C4-2B (cell line): ENCODE data around the gene PALLD.

ENCODE experiments used
- H3K27ac ChIP-seq: fragments of 450-650 bp; 2 replicates; pipeline ENCODE4 v1.5.1; 2017
- ZFX ChIP-seq: fragments of 450-650 bp; IDR thresholded peaks from 2 replicates; pipeline ENCODE4 v1.6.1; 2017
- TF ChIP-seq, protein P1 (sequence below): fragments of 450-650 bp; conservative IDR thresholded peaks from 2 replicates; pipeline ENCODE4 v1.5.1; 2017; ENCODE audit warnings: mild to moderate bottlenecking

The PALLD gene

DNA sequence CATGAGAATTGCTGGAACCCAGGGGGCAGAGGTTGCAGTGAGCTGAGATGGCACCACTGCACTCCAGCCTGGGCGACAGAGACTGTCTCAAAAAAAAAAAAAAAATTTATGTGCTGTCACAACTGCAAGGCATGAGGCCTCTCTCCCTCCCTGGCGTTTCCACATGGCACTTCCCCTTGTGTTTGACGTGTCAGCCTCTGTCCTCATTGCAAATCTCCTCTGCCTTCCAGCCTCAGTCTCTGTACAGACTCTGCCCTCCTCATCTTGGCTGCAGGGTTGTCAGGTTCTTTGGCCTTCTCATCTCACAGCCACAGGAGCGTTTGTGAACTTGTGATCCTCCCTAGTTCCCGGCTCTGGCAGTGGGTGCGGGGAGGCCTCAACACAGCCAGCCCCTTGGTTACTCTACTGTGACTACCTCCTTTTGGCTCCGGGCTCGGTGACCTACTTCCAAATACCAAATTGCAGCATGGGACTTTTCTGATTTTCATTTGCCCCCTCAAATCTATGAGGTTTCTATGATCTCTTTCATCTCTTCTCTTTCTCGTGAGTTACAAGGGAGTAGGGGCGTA, 263.2 kb downstream of the PALLD start:
- no peak for TF ChIP-seq ZFX
- TF ChIP-seq, protein P1, sequence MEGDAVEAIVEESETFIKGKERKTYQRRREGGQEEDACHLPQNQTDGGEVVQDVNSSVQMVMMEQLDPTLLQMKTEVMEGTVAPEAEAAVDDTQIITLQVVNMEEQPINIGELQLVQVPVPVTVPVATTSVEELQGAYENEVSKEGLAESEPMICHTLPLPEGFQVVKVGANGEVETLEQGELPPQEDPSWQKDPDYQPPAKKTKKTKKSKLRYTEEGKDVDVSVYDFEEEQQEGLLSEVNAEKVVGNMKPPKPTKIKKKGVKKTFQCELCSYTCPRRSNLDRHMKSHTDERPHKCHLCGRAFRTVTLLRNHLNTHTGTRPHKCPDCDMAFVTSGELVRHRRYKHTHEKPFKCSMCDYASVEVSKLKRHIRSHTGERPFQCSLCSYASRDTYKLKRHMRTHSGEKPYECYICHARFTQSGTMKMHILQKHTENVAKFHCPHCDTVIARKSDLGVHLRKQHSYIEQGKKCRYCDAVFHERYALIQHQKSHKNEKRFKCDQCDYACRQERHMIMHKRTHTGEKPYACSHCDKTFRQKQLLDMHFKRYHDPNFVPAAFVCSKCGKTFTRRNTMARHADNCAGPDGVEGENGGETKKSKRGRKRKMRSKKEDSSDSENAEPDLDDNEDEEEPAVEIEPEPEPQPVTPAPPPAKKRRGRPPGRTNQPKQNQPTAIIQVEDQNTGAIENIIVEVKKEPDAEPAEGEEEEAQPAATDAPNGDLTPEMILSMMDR: no peak
- H3K27ac ChIP-seq: no peak overlapping the region

DNA sequence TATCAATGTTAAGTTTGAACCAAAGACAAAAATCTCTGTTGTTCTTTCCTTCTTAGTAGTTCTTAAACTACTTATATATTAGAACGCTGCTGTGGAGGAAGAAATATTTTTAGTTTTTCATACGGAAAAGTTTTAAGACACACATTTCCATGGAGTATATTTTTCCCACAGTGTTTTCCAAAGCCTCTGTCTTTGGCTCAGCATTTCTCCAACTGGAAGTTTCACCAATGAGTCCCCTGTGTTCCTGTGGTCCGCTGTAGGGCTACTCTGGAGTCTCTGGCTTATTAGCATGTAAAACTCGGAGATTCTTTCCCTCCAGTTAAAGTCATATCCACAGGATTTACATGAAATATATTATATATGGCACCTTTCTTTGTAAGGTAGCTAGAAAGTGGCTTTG, 264.2 kb downstream of the PALLD start:
- TF ChIP-seq ZFX: no peak
- TF ChIP-seq, protein P1: no peak
- no peak overlapping the region for H3K27ac ChIP-seq

DNA sequence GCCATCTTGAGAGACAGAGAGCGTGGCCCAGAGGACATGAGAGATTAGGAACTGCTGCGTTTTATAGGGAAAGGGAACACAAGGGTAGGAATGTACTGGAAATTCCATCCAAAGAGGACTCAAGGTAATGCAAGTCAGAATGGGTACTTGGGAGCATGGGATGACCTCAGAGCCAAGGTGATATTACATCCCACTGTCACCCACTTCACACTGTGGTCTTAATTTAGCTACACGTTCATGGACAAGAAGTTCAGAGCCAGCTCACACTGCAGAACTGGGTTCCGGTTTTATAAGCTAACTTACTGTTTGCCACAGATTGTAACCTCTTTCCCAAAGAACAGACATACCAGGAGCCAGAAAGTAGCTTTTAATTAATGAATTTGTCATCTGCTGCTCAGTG, 268.5 kb downstream of the PALLD start:
- TF ChIP-seq, protein P1: no peak
- no peak for TF ChIP-seq ZFX
- no peak overlapping the region; the same call in 1 of the 2 replicates for H3K27ac ChIP-seq

DNA sequence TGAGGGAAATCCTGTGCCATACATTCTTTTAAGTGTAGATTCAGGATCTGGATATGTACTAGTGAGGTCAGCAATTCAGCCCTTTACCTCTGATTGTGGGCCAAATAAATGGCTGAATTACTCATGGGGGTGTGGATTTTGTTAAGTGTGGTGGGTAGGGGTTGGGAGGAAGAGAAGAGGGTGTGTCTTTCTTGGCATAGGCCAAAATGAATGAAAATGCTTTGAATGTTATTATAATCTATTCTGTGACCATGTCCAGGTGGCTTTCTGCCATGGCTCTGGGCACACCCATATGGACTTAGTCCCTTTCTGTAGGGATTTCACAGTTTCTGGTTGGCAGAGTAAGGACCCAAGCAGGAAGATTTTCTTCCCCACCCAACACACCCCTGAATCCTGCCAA, 268.9 kb downstream of the PALLD start:
- H3K27ac ChIP-seq: no peak overlapping the region; the same call in 1 of the 2 replicates
- TF ChIP-seq ZFX: no peak
- TF ChIP-seq, protein P1: no peak

DNA sequence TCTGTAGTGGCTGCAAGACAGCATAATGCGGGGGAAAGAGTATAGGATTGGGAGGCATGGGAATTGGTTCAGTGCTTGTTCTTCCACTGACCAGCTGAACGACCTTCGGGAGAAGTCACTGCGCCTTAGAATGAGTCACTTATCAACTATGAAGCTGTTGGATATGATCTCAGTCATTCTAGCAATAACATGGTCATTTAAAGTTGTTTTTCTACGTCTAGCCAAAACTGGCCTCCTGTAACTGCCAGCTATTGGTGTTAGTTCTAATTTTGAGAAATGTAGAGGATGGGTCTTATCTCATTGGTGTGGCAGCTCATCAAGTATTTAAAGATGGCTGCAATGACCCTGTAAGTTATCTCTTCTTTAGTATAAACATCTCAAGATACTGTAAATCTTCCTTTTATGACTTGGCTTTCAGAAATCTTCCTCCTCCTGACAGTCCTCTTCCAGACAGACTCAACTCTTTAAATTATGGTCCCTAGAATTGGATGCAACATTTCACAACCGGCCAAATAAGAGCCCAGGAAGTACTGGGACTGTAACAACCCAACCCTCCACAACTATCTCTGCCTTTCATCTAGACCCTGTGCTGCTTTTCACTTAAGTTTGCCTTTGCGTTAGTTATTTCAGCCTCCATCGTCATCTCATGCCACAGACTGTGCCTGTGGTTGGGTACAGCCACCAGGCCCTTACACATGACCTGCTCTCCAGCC, 269.9 kb downstream of the PALLD start:
- no peak for TF ChIP-seq ZFX
- TF ChIP-seq, protein P1: no peak
- no peak overlapping the region for H3K27ac ChIP-seq

DNA sequence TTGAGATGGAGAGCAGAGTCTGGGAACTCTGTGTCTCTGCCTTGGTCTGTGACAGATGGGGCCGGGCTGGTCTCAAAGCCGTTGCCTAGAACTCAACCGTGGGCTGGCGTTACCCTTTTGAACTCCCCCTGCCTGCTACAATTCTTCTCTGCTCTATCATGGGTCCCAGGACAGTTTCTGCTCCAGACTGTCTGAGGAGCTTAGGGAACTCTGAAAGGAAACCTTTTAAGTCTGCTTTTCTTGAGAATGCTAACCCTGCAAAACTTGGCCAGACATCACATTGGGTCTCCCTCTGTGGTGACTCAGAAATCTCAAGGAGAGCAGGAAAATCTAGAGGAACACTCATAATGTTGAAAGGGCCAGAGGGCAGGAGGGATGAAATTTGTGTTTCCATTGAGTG, 272.6 kb downstream of the PALLD start:
- TF ChIP-seq ZFX: no peak
- TF ChIP-seq, protein P1: no peak
- no peak overlapping the region for H3K27ac ChIP-seq

DNA sequence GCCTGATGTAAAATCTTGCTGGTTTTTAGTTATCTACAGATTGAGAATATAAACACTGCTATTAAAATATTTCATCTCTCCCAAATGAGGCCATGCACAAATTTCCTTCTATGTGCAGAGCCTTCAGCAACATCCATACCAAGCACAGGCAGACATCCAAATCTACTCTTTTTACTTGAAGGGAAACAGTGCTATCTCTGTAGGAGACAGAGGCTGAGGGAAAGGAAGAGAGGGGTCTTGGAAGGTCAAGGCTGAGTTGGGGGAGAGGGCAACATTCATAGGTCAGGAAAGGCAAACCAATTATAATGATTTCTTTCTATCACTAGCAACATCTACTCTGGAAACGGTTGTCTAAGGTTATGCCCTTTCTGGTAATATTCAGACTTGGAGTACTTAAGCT, 273.0 kb downstream of the PALLD start:
- no peak overlapping the region for H3K27ac ChIP-seq
- TF ChIP-seq, protein P1: no peak
- TF ChIP-seq ZFX: no peak
